HG03521 (cell line): Measurements from ENCODE around the gene MAP1S.

Source experiments
- ATAC-seq: cut with Tn5 transposase; IDR thresholded peaks from one replicate; pipeline ENCODE4 v1.9.1; 2021; ENCODE audit warnings: mild to moderate bottlenecking, moderate library complexity; ENCODE audit not compliant: unreplicated experiment

Gene MAP1S, protein sequence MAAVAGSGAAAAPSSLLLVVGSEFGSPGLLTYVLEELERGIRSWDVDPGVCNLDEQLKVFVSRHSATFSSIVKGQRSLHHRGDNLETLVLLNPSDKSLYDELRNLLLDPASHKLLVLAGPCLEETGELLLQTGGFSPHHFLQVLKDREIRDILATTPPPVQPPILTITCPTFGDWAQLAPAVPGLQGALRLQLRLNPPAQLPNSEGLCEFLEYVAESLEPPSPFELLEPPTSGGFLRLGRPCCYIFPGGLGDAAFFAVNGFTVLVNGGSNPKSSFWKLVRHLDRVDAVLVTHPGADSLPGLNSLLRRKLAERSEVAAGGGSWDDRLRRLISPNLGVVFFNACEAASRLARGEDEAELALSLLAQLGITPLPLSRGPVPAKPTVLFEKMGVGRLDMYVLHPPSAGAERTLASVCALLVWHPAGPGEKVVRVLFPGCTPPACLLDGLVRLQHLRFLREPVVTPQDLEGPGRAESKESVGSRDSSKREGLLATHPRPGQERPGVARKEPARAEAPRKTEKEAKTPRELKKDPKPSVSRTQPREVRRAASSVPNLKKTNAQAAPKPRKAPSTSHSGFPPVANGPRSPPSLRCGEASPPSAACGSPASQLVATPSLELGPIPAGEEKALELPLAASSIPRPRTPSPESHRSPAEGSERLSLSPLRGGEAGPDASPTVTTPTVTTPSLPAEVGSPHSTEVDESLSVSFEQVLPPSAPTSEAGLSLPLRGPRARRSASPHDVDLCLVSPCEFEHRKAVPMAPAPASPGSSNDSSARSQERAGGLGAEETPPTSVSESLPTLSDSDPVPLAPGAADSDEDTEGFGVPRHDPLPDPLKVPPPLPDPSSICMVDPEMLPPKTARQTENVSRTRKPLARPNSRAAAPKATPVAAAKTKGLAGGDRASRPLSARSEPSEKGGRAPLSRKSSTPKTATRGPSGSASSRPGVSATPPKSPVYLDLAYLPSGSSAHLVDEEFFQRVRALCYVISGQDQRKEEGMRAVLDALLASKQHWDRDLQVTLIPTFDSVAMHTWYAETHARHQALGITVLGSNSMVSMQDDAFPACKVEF

GRCh38 chr19:17718947-17719711 lies at the start of gene MAP1S:
Gene MAP1S, plus strand, starts transcription at chr19:17719480. Its CDS starts 23 bp downstream, at chr19:17719503.
- ATAC-seq: peak; percentile 60

DNA sequence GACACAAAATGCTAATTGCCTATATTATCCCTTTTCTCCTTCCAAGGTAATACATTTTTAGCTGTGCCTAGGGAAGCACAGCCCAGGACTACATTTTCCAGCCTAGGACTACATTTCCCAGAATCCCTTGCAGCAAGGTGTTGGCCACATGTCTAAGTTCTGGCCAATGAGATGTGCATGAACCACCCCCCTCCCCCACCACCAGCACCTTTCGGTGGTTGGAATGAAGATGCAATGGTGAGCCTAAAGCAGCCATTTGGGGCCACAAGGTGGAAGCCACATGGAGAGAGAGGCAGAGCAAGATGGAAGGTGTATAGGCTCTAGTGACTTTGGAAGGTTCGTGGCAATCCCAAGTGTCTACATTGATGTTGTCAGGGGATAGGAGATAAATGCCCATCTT lies 47.4 kb upstream of the MAP1S start:
- no peak for ATAC-seq

DNA sequence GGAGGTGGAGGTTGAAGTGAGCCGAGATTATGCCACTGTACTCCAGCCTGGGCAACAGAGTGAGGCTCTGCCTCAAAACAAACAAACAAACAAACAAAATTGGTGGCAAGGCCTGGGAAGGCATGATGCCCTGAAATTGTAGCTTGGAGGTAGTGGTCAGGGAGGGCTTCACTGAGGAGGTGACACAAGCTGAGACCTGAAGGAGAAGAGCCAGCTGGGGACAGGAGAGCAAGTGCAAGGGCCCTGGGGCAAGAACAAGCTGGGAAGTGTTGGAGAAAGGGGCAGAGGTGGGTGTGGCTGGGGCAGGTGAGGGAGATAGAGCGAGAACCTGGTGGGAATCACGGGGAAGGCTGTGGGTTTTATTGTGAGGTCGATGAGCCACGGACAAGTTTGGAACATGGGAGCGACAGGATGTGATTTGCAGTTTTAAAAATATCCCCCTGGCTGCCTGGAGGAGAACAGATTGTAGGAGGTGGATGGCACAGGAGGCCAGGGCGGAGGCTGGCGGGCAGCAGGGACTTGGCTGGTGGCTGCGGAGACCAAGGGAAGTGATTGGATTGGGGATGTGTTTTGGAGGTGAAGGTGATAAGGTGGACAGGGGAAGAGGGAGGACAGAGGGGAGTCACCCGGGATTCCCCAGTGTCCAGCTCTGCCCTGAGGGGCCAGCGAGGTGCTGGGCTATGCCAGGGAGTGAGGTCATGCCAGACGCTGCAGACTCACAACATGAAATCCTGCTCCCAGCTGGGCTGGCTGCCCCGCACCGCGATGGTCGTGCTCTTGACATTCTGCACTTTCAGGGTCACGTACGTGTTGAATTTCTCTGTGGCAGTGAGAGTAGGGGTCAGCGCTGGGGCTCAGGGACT lies 45.1 kb upstream of the MAP1S start:
- no peak for ATAC-seq

GRCh38 chr19:17676295-17676694 lies 43.0 kb upstream of the MAP1S start:
- ATAC-seq: no peak

DNA sequence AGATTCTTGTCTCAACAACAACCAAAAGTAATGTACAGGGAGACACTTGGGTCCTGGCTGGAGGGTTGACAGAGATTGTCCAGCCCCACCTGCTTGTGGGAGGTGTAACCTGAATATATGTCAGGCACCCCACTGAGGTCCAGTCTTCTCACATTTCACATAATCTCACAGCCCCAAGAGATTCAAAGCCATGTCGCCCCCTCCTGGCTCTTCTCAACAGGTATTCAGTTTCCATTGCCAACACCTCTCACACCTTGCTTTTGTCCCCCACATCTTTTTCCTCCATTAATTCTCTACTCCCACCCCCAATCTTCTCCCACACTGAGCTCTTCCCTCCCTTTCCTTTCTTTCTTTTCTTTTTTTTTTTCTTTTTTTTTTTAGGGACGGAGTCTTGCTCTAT lies 42.3 kb upstream of the MAP1S start:
- ATAC-seq: no peak

GRCh38 chr19:17678836-17679235 lies 40.4 kb upstream of the MAP1S start:
- no peak for ATAC-seq

- no peak for ATAC-seq
Observed at GRCh38 chr19:17679526-17680229, 39.6 kb upstream of the MAP1S start.

DNA sequence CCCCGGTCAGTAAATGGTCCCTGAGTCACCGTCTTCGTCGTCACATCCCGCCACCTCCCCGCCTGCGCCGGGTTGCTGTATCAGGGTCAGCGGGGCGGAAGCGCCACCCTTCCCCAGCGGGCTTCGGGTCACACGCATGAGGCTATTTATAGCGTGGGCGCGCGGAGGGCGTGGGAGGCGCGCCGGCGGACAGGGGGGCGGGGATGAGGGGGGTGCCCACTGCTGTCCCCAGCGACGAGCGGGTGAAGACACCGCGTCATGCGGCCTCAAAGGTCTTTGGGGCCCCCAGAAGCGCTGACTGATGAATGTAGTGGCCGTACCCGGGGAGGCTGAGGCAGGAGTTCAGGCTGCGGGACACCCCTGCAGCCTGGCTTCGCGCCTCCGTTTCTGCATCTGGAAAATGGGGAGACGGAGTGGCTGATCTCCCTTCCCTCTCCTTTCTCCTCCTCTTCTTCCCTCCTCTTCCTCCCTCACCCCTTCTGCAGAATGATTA lies 39.0 kb upstream of the MAP1S start:
- ATAC-seq: peak; percentile 46

DNA sequence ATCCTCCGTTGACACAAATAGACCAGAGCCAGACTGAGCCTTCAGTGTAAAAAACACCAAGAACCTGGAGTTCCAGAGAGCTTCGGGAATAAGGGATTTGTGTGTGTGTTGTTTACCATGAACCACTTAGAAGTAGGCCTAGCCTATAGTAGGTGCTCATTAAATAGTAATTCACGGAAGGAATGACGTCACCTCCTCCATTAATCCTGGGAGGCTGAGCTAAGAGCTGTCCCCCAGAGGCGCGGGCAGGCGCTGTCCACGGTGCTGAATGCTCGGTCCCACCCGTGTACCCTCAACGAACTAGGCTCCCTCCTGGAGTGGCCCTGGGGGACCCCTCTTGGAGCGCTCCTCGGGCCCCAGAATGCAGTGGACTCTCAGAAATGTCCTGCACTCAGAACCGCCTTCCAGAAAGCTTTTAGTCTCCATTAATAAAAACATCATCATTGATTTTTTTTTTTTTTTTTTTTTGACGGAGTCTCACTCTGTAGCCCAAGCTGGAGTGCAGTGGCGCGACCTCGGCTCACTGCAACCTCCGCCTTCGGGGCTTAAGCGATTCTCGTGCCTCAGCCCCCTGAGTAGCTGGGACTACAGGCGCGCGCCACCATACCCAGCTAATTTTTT lies 37.7 kb upstream of the MAP1S start:
- ATAC-seq: no peak

DNA sequence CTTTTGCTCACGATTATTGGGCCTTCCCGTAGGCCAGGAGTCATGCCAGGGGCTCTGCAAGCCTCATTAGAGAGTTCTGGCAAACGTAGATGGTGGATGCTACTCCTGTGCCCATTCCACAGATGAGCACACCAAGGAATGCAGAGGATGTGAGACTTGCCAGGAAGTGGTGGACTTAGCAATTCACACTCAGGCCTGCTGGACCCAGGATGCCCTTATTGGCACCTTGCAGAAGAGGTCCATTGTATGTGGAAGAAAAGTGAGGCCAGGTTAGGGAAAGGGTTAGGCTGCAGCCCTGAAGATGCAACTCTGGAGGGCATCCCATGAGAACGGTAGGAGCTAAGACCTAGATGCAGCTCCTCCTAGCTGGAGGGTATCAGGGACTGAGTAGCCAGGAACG lies 37.0 kb upstream of the MAP1S start:
- no peak for ATAC-seq

- ATAC-seq: no peak
Observed at GRCh38 chr19:17683078-17683477, 36.2 kb upstream of the MAP1S start.

GRCh38 chr19:17684256-17684655 lies 35.0 kb upstream of the MAP1S start:
- ATAC-seq: no peak

DNA sequence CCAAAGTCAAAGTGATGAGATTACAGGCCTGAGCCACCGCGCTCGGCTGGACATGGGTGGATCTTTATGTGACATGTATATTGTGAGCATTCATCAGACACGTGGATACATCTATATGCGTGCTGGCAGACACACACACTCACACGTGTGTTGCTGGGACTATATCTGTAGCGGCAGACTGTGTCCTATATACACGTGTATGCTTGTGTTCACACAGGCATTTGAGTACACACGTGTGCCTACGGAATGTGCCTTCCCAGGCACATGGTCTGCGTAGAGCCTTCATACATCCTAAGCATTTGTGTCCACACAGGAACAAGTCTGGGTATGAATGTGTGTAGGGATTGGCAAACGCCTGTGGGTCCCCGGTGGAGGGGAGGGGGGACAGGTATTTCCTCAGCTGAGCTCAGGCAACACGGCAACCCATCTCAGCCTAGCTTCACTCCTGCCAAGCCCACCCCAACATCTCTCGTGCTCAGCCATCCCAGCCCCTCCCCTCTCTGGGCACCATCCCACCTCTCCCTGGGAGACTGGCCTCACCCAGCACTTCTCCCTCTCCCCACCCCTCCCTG lies 33.7 kb upstream of the MAP1S start:
- no peak for ATAC-seq

DNA sequence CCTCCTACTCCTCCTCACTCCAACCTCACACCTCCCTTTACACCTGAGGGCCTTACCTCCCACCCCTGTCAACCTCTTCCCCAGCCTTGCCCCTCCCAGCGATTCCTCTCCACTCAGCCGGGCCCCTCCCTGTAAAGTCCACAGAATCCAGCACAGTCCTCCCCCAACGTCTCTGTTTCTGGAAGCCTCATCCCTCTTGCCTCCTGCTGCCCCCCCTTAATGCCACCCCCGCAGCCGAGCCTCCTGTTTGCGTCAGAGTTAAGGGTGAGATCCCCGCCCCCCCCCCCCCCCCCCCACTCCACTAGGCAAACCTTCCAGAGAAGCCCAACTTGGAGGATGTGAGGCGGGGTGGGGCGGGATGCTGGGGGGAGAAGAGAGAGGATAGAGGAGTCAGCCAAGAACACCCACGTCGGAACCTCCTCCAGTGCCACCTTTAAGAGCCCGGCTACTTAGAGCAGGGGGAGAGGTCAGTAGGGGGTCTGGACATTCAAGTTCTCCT lies 33.2 kb upstream of the MAP1S start:
- no peak for ATAC-seq

DNA sequence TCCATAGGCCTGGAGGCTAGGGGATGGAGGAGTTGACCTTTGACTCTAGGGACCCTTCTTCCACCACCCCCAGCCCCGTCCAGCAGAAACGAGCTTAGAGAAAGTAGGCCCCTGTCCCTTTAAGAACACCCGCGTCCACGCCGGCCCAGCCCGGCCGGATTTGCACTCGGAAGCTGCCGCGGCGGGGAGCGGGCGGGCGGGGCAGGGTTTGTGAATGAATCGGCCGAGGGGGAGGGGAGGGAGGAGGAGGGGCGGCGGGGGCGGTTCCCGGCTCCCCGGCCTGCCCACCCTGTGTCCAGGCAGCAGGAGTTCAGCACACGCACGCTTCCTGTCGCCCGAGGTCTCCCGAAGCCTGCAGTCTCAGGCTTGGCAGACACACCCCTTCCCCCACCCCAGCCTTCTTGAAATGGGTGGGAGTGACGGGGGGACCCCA lies 32.7 kb upstream of the MAP1S start:
- ATAC-seq: no peak

GRCh38 chr19:17687141-17687856 lies 32.0 kb upstream of the MAP1S start:
- no peak for ATAC-seq
